Epithelial cell of proximal tubule (primary cell): ENCODE measurements around the gene EDRF1. TPM values are rescaled to one million over a fixed set of nuclear protein-coding genes. Genes with fewer than 3 reads are reported as not detected.

ENCODE experiments used
- DNase-seq: peaks from one replicate; pipeline ENCODE4 v3.0.0-alpha.2; 2011; ENCODE audit warnings: low read depth
- H3K4me3 ChIP-seq: 2 replicates; pipeline ENCODE4 v1.5.1; 2011; ENCODE audit warnings: low read depth, mild to moderate bottlenecking, low read length
- total RNA-seq: library from RNA; depleted of rRNA; stranded (reverse); fragments of >200 nt; gene quantifications from 2 replicates; pipeline ENCODE4 v1.2.3, GENCODE V29; 2015
- TF ChIP-seq, protein P1 (sequence below): conservative IDR thresholded peaks from 2 replicates; pipeline ENCODE4 v1.5.1; 2012; ENCODE audit warnings: low read depth, mild to moderate bottlenecking, low read length

Gene EDRF1
- total RNA-seq, 1 donor from 2014 or later: 14.5 TPM

DNA sequence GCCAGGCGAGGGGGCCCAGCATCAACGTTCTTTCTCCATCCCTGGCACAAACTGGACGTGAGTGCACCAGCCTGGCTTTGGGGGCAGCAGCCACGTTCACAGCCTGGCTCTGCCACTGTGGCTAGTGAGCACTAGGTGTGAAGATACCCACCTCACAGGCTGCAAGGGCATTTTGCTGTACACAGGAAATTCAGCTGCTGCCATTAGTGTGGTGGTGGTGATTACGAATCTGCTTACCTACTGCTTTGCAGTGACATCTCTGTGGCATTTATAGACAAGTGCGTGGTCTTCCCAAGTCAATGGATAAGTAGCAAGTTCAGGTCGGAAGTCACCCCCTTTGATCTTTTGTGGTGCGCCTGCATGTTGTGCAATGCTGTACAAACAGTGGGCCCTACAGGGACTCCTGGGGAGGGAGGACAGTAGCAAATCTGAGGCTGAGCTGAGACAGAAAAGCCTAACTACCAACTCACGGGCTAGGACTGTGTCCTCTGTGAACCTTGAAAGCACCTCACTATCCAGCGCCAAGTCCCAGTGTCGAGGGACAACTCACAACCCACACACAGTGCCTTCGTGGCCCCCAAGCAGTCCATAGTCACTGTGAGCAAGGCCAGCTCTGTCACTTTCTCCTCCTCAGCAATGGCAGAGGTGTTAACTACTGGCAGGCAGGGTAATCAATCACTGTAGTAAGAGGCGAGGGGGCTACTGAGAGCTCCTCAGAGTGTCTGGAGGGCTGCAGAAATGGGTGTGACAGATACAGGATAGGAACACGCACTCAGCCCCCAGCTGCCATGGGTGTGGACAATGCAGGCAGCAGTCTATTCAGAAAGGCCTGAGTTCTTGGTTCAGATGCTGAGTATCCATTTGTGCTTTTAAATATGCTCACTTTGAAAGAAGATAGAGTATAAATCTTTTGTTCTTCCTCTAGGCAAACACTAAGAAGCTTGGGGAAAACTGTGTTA is 73.1 kb downstream of the EDRF1 start:
- TF ChIP-seq, protein P1, sequence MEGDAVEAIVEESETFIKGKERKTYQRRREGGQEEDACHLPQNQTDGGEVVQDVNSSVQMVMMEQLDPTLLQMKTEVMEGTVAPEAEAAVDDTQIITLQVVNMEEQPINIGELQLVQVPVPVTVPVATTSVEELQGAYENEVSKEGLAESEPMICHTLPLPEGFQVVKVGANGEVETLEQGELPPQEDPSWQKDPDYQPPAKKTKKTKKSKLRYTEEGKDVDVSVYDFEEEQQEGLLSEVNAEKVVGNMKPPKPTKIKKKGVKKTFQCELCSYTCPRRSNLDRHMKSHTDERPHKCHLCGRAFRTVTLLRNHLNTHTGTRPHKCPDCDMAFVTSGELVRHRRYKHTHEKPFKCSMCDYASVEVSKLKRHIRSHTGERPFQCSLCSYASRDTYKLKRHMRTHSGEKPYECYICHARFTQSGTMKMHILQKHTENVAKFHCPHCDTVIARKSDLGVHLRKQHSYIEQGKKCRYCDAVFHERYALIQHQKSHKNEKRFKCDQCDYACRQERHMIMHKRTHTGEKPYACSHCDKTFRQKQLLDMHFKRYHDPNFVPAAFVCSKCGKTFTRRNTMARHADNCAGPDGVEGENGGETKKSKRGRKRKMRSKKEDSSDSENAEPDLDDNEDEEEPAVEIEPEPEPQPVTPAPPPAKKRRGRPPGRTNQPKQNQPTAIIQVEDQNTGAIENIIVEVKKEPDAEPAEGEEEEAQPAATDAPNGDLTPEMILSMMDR: no peak
- no peak overlapping the region for H3K4me3 ChIP-seq
- no peak for DNase-seq

DNA sequence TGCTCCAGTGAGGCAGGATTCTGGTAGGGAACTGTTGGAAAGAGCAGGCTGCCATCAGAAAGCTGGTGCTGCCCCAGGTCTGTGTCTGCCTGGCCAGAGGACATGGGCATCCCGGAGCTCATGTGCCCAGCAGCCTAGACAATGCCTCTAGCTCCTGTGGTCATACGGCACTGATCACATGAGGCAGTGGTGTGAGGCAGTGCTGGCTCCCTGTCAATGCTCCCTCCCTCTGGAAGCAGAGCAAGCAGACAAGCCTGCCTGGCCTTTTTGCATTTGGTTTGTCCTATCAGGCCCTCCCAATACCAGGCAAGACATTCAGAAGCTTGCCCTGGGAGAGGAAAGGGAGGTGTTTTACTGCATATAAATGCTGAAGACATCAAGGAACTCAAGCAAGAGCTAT is 75.6 kb downstream of the EDRF1 start:
- H3K4me3 ChIP-seq: no peak overlapping the region
- TF ChIP-seq, protein P1: no peak
- DNase-seq: no peak

DNA sequence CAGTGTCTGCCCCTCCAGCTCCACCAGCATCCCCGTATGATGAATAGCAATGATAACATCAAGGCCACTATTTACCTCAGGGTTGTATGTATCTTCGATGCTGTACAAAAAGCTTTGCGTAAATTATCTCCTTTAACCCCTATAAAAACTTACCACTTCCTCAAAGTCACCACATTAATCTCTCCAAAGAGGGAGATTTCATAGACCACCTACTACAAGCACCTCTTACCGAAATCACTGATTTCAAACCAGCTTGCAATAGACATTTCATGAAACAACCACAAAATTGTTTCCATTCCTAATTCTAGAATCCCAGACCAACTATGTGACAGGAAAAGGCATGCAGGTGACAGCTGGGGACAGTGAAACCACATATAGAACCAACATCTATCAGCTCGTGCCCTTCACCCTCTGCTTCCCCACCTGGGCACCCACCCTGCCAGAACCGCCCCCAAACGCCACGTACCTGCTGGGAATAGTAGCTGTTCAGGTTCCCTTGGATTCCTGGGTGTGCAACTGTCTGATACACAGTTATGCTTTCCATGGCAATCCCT is 76.2 kb downstream of the EDRF1 start:
- H3K4me3 ChIP-seq: no peak overlapping the region
- DNase-seq: no peak
- TF ChIP-seq, protein P1: no peak

DNA sequence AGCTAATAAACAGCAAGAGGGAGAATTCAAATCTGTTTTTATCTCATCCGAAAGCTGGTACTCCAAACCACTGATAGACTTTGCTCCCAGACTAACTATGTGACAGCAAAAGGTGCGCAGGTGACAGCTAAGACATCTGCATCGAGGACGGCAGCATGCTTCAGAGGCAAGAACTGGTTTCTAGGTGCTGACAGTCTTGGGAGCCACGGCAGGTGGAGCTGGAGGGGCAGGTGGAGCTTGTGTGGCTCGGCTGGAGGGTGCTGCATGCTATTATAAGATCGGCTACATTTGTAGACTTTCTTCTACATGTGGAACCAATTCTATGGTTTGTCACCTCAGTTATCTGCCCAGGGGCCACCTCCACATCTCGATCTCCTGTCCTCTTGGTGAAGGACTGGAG is 77.9 kb downstream of the EDRF1 start:
- TF ChIP-seq, protein P1: no peak

DNA sequence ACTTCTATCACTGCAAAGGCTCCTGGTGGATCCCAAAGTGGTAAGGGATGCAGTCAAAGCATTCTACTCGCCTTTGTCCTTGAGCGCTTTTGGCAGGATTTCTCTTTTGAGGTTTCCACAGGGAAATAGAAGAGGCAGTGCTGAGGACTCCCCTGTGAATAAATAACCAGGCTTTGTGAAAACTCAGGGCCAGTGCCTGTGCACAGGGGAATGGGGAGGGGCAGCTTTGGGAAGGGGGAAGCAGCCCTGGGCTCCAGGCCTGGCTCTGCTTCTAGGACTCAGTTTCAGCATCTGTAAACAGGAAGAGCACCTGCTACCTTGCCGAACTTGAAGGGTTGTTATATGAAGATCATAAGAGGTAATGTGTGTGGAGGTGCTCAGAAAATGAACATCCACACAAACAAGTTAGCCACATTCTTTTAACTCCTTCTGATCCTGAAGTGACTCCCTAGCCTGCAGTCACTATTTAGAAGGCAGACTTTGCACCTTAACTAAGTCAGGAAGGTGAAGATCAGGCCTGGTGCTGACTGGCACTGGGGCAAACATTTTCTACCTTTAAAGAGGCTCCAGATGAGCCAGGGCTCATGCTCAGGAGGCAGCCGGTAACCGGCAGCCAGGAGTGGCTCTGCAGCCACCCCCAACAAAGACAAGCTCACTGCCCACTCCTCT is 78.6 kb downstream of the EDRF1 start:
- no peak overlapping the region for H3K4me3 ChIP-seq
- TF ChIP-seq, protein P1: no peak
- DNase-seq: no peak

More for the DNA sequence above, 77.9 kb downstream of the EDRF1 start:
- H3K4me3 ChIP-seq: no peak overlapping the region
- DNase-seq: no peak

DNA sequence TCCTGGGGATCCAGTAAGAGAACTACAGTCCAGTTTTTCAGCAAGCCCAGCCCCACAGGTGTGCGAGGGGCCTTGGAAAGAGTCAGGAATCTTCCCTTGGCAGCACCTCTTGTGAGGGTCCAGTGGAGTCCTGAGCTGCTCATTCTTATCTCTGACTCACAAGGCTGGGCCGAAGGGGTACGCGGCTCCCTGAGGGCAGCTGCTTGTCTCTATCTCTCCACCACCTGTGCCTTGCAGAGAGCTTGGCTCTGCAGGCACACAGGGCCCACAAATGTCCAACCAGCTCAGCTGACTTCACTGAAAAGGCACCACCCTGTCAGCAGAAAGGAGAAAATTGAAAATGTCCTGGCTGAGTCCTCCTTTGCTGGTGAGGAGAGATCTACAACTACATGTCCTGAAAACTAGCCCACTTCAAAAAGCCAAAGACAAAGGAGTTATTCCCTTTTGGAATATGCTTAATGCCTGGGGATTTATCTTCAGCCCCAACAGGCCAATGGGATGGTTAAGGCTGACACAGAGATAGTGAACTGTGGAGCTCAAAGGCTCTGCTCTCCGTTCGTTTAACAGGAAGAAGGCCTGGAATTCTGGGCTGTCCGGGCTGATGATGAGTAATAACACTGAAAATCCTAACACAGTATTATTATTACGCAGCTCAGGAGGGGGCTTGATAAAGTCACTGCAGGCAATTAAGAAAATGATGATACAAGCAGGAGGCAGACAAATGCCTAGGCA is 80.1 kb downstream of the EDRF1 start:
- TF ChIP-seq, protein P1: no peak
- DNase-seq: no peak
- no peak overlapping the region for H3K4me3 ChIP-seq
